Gastrocnemius medialis (tissue), 4 donors: Measurements from ENCODE around the gene RAI1. TPM values are rescaled to one million over a fixed set of nuclear protein-coding genes. Genes with fewer than 3 reads are reported as not detected.

ENCODE experiments used
- ATAC-seq, 2 donors: fragments of 150-250 bp; one replicate each; pipeline ENCODE4 v1.9.1; 2016
- DNase-seq, 2 donors: peaks; one replicate each; pipeline ENCODE4 v3.0.0-alpha.2; 2019
- H3K27ac ChIP-seq, 4 donors: fragments of 200-600 bp; sonication (generic); 1 replicate in 1 of 4; 2 replicates in 3 of 4; pipeline ENCODE4 v1.5.1; 2016 to 2018; ENCODE audit warnings: mild to moderate bottlenecking in 2 of 4, moderate library complexity in 1 of 4
- H3K27me3 ChIP-seq, 3 donors: fragments of 200-600 bp; sonication (generic) in 2 of 3; 1 replicate in 1 of 3; 2 replicates in 2 of 3; pipeline versions ENCODE4 v1.5.1 to v1.6.0; 2016 to 2019; ENCODE audit warnings: mild to moderate bottlenecking in 1 of 3, moderate library complexity in 1 of 3
- H3K36me3 ChIP-seq, 2 donors: fragments of 200-600 bp; sonication (generic) in 1 of 2; one replicate each; pipeline ENCODE4 v1.5.1; 2017 to 2018
- H3K4me1 ChIP-seq, 2 donors: fragments of 200-600 bp; sonication (generic) in 1 of 2; one replicate each; pipeline ENCODE4 v1.5.1; 2016 to 2017; ENCODE audit warnings: mild to moderate bottlenecking in 2 of 2
- H3K4me3 ChIP-seq, 4 donors: fragments of 200-600 bp; sonication (generic) in 3 of 4; 1 replicate in 1 of 4; 2 replicates in 3 of 4; pipeline ENCODE4 v1.5.1; 2016 to 2019; ENCODE audit warnings: mild to moderate bottlenecking in 2 of 4
- H3K9me3 ChIP-seq, 3 donors: fragments of 200-600 bp; sonication (generic) in 2 of 3; 1 replicate in 1 of 3; 2 replicates in 2 of 3; pipeline ENCODE4 v1.5.1; 2016 to 2019
- POLR2A ChIP-seq, 2 donors: fragments of 450-650 bp; IDR thresholded peaks; one replicate each; pipeline ENCODE4 v1.6.1; 2017; ENCODE audit warnings: antibody characterized with exemption in 2 of 2, mild to moderate bottlenecking in 2 of 2, moderate library complexity in 2 of 2
- in situ Hi-C, 4 donors: fragments of 200-750 bp; cut with MboI; loops; one replicate each; pipeline versions ENCODE4 v1.15.0 to v1.8.0; 2017; ENCODE audit warnings: low sequenced_read_pairs in 4 of 4
- intact Hi-C: fragments of 100-400 bp; cut with DNase I; formaldehyde crosslinking; loops from one replicate; pipeline ENCODE4 v1.15.1; 2023; ENCODE audit warnings: low total_unique reads
- total RNA-seq, 4 donors: library from RNA; depleted of rRNA; stranded (reverse); fragments of >200 nt; gene quantifications; one replicate each; pipeline versions ENCODE4 v1.1.0 to v1.2.3, GENCODE V29; 2016
- TF ChIP-seq, protein P1 (sequence below), 5 experiments: fragments of 450-650 bp in 3 of 5; fragments of 200-600 bp in 2 of 5; sonication (generic) in 2 of 5; IDR thresholded peaks in 4 of 5; conservative IDR thresholded peaks in 1 of 5; 1 replicate in 4 of 5; 2 replicates in 1 of 5; pipeline ENCODE4 v1.5.1; 2016 to 2019; ENCODE audit warnings: antibody characterized with exemption in 5 of 5, mild to moderate bottlenecking in 3 of 5, moderate library complexity in 3 of 5

Gene RAI1
- total RNA-seq, 4 donors from 2014 or later, result 2.1 to 6.7 (median 4.3) TPM

GRCh38 chr17:17826942-17827785, 145.9 kb downstream of the RAI1 start:
- peaks cover 57 to 83% of the 10 kb centered on the region in 2 donors for H3K4me1 ChIP-seq
- DNase-seq (no peak), ATAC-seq (no peak)
- H3K36me3 ChIP-seq, result no peaks in the 10 kb centered on the region
- H3K9me3 ChIP-seq, result no peaks in the 10 kb centered on the region
- H3K27ac ChIP-seq, result peak overlapping the region; percentile 88 to 97 (median 94)
- TF ChIP-seq POLR2A (IDR thresholded peaks at IDR 0.05), result no peak
- TF ChIP-seq, protein P1, sequence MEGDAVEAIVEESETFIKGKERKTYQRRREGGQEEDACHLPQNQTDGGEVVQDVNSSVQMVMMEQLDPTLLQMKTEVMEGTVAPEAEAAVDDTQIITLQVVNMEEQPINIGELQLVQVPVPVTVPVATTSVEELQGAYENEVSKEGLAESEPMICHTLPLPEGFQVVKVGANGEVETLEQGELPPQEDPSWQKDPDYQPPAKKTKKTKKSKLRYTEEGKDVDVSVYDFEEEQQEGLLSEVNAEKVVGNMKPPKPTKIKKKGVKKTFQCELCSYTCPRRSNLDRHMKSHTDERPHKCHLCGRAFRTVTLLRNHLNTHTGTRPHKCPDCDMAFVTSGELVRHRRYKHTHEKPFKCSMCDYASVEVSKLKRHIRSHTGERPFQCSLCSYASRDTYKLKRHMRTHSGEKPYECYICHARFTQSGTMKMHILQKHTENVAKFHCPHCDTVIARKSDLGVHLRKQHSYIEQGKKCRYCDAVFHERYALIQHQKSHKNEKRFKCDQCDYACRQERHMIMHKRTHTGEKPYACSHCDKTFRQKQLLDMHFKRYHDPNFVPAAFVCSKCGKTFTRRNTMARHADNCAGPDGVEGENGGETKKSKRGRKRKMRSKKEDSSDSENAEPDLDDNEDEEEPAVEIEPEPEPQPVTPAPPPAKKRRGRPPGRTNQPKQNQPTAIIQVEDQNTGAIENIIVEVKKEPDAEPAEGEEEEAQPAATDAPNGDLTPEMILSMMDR (IDR thresholded peaks at IDR 0.05 in 4 of 5, conservative IDR thresholded peaks at IDR 0.05 in 1 of 5), result no peak
- no peak overlapping the region for H3K4me3 ChIP-seq
- no peaks in the 10 kb centered on the region for H3K27me3 ChIP-seq
- in situ Hi-C loops, result no loop called here
- intact Hi-C loops, result no loop called here

DNA sequence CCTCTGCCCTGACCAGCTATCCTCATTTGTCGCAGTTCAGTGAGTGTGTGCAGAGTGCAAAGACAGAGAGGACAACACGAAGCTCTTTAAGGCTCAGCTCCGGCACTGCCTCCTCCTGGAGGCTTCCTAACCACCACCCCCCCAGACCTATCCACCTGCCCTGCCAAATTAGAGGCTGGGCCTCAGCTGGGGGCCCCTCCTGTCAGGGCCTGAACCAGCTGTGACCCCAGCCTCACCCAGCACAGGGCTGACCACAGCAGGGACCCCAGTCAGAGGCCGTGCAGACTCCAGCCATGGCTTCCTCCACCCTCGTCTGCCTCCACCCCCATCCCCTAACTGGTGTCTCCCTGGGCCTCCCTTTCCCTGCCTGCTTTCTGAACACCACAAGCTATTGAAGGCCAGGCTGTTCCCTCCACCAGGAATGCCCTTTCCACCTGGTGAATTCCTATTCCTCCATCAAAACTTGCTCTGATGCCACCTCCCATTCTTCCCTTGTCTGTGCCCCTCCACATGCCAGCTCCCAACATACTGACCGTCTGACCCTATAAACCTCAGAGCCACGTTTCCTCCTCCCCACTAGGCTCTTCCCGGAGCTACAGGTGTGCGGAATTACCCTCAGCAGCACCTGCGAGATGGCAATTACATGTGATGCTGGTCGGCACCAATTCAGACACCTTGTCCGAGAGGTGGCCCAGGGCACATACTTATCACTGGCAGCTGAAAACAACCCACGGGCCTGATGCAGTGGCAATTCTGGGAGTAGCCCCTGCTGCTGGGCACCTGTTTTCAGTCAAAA, 146.8 kb downstream of the RAI1 start:
- intact Hi-C loops, result no loop called here
- Histone ChIP-seq H3K9me3 (no peaks in the 10 kb centered on the region), H3K4me3 (no peak overlapping the region), H3K27me3 (no peaks in the 10 kb centered on the region), H3K4me1 (peaks cover 57 to 75% of the 10 kb centered on the region in 2 donors), H3K27ac (peak overlapping the region; percentile 26 to 97 (median 81)), H3K36me3 (no peaks in the 10 kb centered on the region)
- no peak for TF ChIP-seq POLR2A (IDR thresholded peaks at IDR 0.05)
- TF ChIP-seq, protein P1 (IDR thresholded peaks at IDR 0.05 in 4 of 5, conservative IDR thresholded peaks at IDR 0.05 in 1 of 5), result no peak
- no peak for DNase-seq
- ATAC-seq, result no peak
- in situ Hi-C loops, result no loop called here

GRCh38 chr17:17830269-17830567, 149.0 kb downstream of the RAI1 start:
- H3K4me1 ChIP-seq, result peaks cover 51 to 69% of the 10 kb centered on the region in 2 donors
- H3K27me3 ChIP-seq, result no peaks in the 10 kb centered on the region
- in situ Hi-C loops (no loop called here), intact Hi-C loops (no loop called here)
- no peaks in the 10 kb centered on the region for H3K36me3 ChIP-seq
- H3K4me3 ChIP-seq, result no peak overlapping the region
- ATAC-seq (no peak), DNase-seq (no peak)
- H3K9me3 ChIP-seq, result no peaks in the 10 kb centered on the region
- peak overlapping the region; percentile 58 to 74 (median 70) for H3K27ac ChIP-seq
- no peak for TF ChIP-seq POLR2A (IDR thresholded peaks at IDR 0.05)
- TF ChIP-seq, protein P1 (IDR thresholded peaks at IDR 0.05 in 4 of 5, conservative IDR thresholded peaks at IDR 0.05 in 1 of 5), result no peak

GRCh38 chr17:17830740-17831207, 149.5 kb downstream of the RAI1 start:
- Histone ChIP-seq H3K27ac (peak overlapping the region; percentile 58 to 74 (median 70)), H3K4me3 (no peak overlapping the region), H3K9me3 (no peaks in the 10 kb centered on the region), H3K4me1 (peaks cover 51 to 69% of the 10 kb centered on the region in 2 donors), H3K36me3 (no peaks in the 10 kb centered on the region), H3K27me3 (no peaks in the 10 kb centered on the region)
- peak in 1 of 2 donors; percentile 71 for ATAC-seq
- peak in 1 of 2 donors; percentile 80 for DNase-seq
- TF ChIP-seq, protein P1 (IDR thresholded peaks at IDR 0.05 in 4 of 5, conservative IDR thresholded peaks at IDR 0.05 in 1 of 5), result no peak
- TF ChIP-seq POLR2A (IDR thresholded peaks at IDR 0.05), result no peak
- intact Hi-C loops, result no loop called here
- in situ Hi-C loops, result no loop called here
